ENCODE data around the gene NDRG3.
A peak's percentile ranks its signal among the peaks of the same experiment; 100 is the strongest.

NDRG3 gene

GRCh38 chr20:36745927-36746659 lies at the start of gene NDRG3:
Gene NDRG3, minus strand, starts transcription at chr20:36746090. Its CDS starts 24,355 bp downstream, at chr20:36721735.
- Mint-ChIP-seq H3K36me3 (no peaks in the 10 kb centered on the region), H3K4me1 (peaks cover 15% of the 10 kb centered on the region), H3K4me3 (peak within 1 kb of the TSS; percentile 92), H3K27me3 (no peaks in the 10 kb centered on the region), H3K27ac (peak within 1 kb of the TSS; percentile 67), H3K9me3 (no peaks in the 10 kb centered on the region)
- DNase-seq (ENCODE audit: low spot score in 2 of 2) (peak; percentile 77 to 88), ATAC-seq (ENCODE audit: low read depth) (peak; percentile 97)

DNA sequence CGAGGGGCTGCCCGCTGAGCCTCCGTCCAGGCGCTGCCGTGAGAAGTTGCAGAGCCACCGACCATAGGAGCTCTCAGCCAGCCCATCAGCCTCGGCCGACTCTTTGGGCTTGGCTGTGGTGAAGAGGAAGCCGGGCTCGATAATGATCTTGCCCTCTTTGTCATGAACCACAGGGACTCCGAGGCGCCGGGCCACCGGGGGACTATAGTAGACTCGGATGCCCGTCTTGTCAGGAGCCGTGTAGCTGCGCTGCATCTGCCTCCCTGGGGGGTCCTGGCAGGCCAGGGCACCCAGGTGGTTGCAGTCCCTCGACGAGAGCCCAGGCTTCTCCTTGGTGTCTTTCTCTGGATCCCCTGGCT lies 48.2 kb upstream of the NDRG3 start:
- Mint-ChIP-seq H3K4me3 (no peak overlapping the region), H3K27me3 (no peaks in the 10 kb centered on the region), H3K9me3 (no peaks in the 10 kb centered on the region), H3K27ac (no peak overlapping the region), H3K4me1 (peaks cover 7% of the 10 kb centered on the region), H3K36me3 (peaks cover 15% of the 10 kb centered on the region)
- no peak for DNase-seq (ENCODE audit: low spot score in 2 of 2)
- no peak for ATAC-seq (ENCODE audit: low read depth)

- Mint-ChIP-seq H3K27ac (peak overlapping the region; percentile 24), H3K36me3 (peaks cover 11% of the 10 kb centered on the region), H3K27me3 (no peaks in the 10 kb centered on the region)
These were observed 47.6 kb upstream of the NDRG3 start for GRCh38 chr20:36793294-36794115.

GRCh38 chr20:36792422-36792821 lies 46.5 kb upstream of the NDRG3 start:
- Mint-ChIP-seq H3K9me3 (no peaks in the 10 kb centered on the region), H3K27ac (no peak overlapping the region), H3K4me1 (peaks cover 7% of the 10 kb centered on the region), H3K36me3 (peaks cover 9% of the 10 kb centered on the region), H3K27me3 (no peaks in the 10 kb centered on the region), H3K4me3 (no peak overlapping the region)
- peak; percentile 81 for ATAC-seq (ENCODE audit: low read depth)
- DNase-seq (ENCODE audit: low spot score in 2 of 2), result peak in 1 of 2 donors; percentile 11

More at GRCh38 chr20:36793294-36794115, 47.6 kb upstream of the NDRG3 start:
- H3K4me1 Mint-ChIP-seq, result peaks cover 7% of the 10 kb centered on the region
- no peak overlapping the region for H3K4me3 Mint-ChIP-seq
- no peak for DNase-seq (ENCODE audit: low spot score in 2 of 2)
- no peak for ATAC-seq (ENCODE audit: low read depth)
- H3K9me3 Mint-ChIP-seq, result no peaks in the 10 kb centered on the region

DNA sequence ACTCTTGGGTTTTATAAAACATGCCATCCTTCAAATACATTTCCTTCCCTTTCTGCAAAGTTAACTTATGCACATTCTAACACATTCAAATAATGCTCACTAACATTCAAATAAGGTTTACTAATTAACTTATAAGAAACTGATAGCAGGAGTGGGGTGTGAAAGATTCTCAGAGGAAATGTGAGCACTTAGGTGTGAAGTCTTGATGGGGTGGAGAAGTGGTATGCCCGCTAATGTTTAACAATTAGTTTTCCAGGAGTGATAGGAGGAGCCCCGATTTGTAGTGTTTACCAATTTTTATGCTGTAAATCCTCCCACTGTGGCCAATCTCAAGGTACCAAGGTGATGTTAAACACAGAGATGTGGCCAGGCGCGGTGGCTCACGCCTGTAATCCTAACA lies 46.0 kb upstream of the NDRG3 start:
- peaks cover 7% of the 10 kb centered on the region for H3K4me1 Mint-ChIP-seq
- ATAC-seq (ENCODE audit: low read depth) (no peak), DNase-seq (ENCODE audit: low spot score in 2 of 2) (no peak)
- peaks cover 9% of the 10 kb centered on the region for H3K36me3 Mint-ChIP-seq
- H3K27me3 Mint-ChIP-seq, result no peaks in the 10 kb centered on the region
- no peaks in the 10 kb centered on the region for H3K9me3 Mint-ChIP-seq
- H3K27ac Mint-ChIP-seq, result peak overlapping the region; percentile 37
- H3K4me3 Mint-ChIP-seq, result no peak overlapping the region

GRCh38 chr20:36786663-36787062 lies 40.8 kb upstream of the NDRG3 start:
- Mint-ChIP-seq H3K4me3 (no peak overlapping the region), H3K36me3 (peaks cover 26% of the 10 kb centered on the region), H3K27ac (no peak overlapping the region), H3K9me3 (no peaks in the 10 kb centered on the region), H3K27me3 (no peaks in the 10 kb centered on the region), H3K4me1 (peaks cover 3% of the 10 kb centered on the region)
- no peak for ATAC-seq (ENCODE audit: low read depth)
- no peak for DNase-seq (ENCODE audit: low spot score in 2 of 2)

DNA sequence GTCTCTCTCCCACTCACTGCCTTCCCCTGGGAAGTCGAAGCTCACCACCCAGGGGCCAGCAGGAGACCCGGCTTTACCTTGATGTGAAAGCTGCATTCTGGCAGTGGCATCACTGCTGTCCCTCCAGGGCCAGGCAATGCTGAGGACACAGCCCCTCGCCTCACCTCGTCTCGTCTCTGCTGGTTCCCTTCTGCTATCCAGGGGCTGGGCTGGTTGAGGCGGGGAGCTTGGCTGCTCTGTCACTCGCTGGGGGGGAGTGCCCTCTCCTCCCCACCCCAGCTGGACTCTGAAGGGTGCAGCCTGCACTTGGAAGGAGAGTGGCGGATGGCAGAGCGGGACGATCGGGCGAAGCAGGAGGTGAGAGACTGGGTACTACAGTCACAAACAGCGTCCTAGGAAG lies 40.4 kb upstream of the NDRG3 start:
- ATAC-seq (ENCODE audit: low read depth), result no peak
- no peaks in the 10 kb centered on the region for H3K4me1 Mint-ChIP-seq
- no peaks in the 10 kb centered on the region for H3K27me3 Mint-ChIP-seq

DNA sequence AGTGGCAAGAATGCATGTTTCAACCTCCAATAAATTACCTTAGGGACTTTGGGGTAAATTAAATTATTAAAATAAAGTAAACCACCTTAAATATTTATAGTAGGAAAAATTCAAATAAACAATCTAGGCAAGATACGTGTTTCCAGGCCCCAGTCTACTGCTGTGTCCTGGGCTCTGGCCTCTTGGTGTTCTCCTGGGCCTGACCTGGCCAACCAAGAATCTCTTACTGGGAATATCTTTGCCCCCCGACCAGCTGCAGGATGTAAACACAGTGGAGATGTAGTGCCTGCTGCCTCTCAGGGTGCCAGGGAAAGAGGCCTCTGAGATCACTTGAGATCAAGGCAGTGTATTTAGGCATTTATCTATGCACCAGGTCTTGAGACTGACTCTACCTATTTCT lies 39.4 kb upstream of the NDRG3 start:
- ATAC-seq (ENCODE audit: low read depth), result no peak
- no peaks in the 10 kb centered on the region for H3K9me3 Mint-ChIP-seq
- H3K27me3 Mint-ChIP-seq, result no peaks in the 10 kb centered on the region
- no peak overlapping the region for H3K4me3 Mint-ChIP-seq
- peaks cover 26% of the 10 kb centered on the region for H3K36me3 Mint-ChIP-seq
- no peak for DNase-seq (ENCODE audit: low spot score in 2 of 2)
- no peaks in the 10 kb centered on the region for H3K4me1 Mint-ChIP-seq
- no peak overlapping the region for H3K27ac Mint-ChIP-seq

More for the DNA sequence above, 40.4 kb upstream of the NDRG3 start:
- H3K4me3 Mint-ChIP-seq, result no peak overlapping the region
- H3K27ac Mint-ChIP-seq, result no peak overlapping the region
- peaks cover 26% of the 10 kb centered on the region for H3K36me3 Mint-ChIP-seq
- H3K9me3 Mint-ChIP-seq, result no peaks in the 10 kb centered on the region
- no peak for DNase-seq (ENCODE audit: low spot score in 2 of 2)

GRCh38 chr20:36784900-36785299 lies 39.0 kb upstream of the NDRG3 start:
- no peak for DNase-seq (ENCODE audit: low spot score in 2 of 2)
- no peak overlapping the region for H3K4me3 Mint-ChIP-seq
- peaks cover 26% of the 10 kb centered on the region for H3K36me3 Mint-ChIP-seq

DNA sequence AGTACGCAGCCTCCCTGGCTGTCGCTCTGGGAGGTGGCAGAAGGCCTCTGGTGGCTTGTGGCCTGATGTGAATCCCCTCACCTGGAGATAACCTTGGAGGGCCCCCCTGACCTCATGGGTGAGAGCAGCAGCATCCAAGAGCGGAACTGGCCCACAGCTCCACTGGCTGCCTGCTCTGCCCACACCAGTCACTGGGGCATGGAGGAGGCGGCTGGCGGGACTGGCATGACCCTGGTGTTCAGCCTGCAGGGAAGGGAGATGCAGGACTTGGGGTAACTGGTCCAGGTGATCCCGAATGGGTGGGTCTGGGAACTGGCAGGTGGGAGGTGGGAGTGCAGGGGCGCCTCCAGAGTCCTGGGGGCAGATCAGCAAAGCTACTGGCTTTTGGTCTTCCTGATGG lies 38.2 kb upstream of the NDRG3 start:
- no peak for DNase-seq (ENCODE audit: low spot score in 2 of 2)
- Mint-ChIP-seq H3K27me3 (no peaks in the 10 kb centered on the region), H3K4me1 (no peaks in the 10 kb centered on the region), H3K27ac (no peak overlapping the region), H3K4me3 (no peak overlapping the region), H3K9me3 (no peaks in the 10 kb centered on the region), H3K36me3 (peaks cover 26% of the 10 kb centered on the region)
- ATAC-seq (ENCODE audit: low read depth), result no peak

More at GRCh38 chr20:36784900-36785299, 39.0 kb upstream of the NDRG3 start:
- Mint-ChIP-seq H3K4me1 (no peaks in the 10 kb centered on the region), H3K27me3 (no peaks in the 10 kb centered on the region), H3K9me3 (no peaks in the 10 kb centered on the region), H3K27ac (no peak overlapping the region)
- ATAC-seq (ENCODE audit: low read depth), result no peak

- peaks cover 16% of the 10 kb centered on the region for H3K36me3 Mint-ChIP-seq
- H3K27me3 Mint-ChIP-seq, result no peaks in the 10 kb centered on the region
- H3K4me1 Mint-ChIP-seq, result peaks cover 8% of the 10 kb centered on the region
- ATAC-seq (ENCODE audit: low read depth) (no peak), DNase-seq (ENCODE audit: low spot score in 2 of 2) (no peak)
- H3K9me3 Mint-ChIP-seq, result no peaks in the 10 kb centered on the region
- H3K27ac Mint-ChIP-seq, result no peak overlapping the region
- H3K4me3 Mint-ChIP-seq, result no peak overlapping the region
These were observed 33.8 kb upstream of the NDRG3 start for GRCh38 chr20:36779656-36780025.

DNA sequence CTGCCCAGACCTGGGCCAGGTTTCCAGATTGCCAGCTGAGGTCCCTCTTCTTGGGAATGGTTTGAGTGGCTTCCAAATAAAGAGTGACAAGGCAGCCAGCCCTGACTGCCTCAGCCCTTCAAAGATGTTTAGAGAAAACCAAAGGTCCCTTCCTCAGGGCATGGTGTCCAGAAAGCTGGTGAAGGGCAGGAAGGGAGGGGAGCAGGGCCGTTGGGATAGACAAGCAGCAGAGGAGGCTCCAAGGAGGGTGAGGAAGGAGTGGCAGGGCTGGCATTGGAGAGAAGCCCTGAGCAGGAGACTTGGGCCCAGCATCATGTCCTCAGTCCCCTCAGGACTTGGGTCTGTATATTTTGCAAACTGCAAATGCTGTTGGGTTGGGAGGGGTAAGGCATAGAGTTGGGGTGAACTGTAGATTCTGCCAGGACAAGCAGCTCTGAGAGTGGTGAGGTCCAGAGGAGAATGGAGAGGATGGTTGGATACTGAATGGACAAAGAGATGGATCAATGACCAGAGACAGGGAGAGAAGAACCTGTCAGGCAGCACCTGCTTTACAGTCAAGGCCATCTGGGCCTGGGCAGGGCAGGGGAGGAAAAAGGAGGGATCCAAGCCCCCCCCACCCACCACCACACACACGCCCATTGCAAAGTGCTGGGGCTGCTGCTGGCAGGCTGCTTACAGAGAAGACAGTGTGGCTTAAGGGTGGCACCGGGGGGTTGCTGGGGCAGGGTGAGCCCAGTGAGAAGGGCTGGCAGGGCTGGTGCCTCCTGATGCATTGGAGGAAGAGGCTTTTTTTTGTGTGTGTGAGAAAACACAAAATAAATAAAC lies 33.2 kb upstream of the NDRG3 start:
- DNase-seq (ENCODE audit: low spot score in 2 of 2), result no peak
- no peak overlapping the region for H3K4me3 Mint-ChIP-seq
- no peaks in the 10 kb centered on the region for H3K27me3 Mint-ChIP-seq
- no peak for ATAC-seq (ENCODE audit: low read depth)
- peak overlapping the region; percentile 82 for H3K27ac Mint-ChIP-seq
- peaks cover 8% of the 10 kb centered on the region for H3K4me1 Mint-ChIP-seq
- peaks cover 10% of the 10 kb centered on the region for H3K36me3 Mint-ChIP-seq
- H3K9me3 Mint-ChIP-seq, result no peaks in the 10 kb centered on the region

- Mint-ChIP-seq H3K9me3 (no peaks in the 10 kb centered on the region), H3K27me3 (no peaks in the 10 kb centered on the region), H3K4me1 (peaks cover 13% of the 10 kb centered on the region), H3K27ac (no peak overlapping the region), H3K36me3 (no peaks in the 10 kb centered on the region), H3K4me3 (no peak overlapping the region)
- DNase-seq (ENCODE audit: low spot score in 2 of 2) (no peak), ATAC-seq (ENCODE audit: low read depth) (no peak)
These were observed 31.7 kb upstream of the NDRG3 start for GRCh38 chr20:36777576-36777975.

GRCh38 chr20:36777167-36777566 lies 31.3 kb upstream of the NDRG3 start:
- Mint-ChIP-seq H3K27me3 (no peaks in the 10 kb centered on the region), H3K9me3 (no peaks in the 10 kb centered on the region), H3K27ac (no peak overlapping the region), H3K36me3 (no peaks in the 10 kb centered on the region), H3K4me3 (no peak overlapping the region), H3K4me1 (peaks cover 15% of the 10 kb centered on the region)
- no peak for DNase-seq (ENCODE audit: low spot score in 2 of 2)
- no peak for ATAC-seq (ENCODE audit: low read depth)

Data from memory B cell (primary cell).